ENCODE data around the gene MRPL36. TPM values are rescaled to one million over a fixed set of nuclear protein-coding genes. Genes with fewer than 3 reads are reported as not detected.

MRPL36 gene
- total RNA-seq, 1 experiment from 2014 or later, result 61.2 TPM

DNA sequence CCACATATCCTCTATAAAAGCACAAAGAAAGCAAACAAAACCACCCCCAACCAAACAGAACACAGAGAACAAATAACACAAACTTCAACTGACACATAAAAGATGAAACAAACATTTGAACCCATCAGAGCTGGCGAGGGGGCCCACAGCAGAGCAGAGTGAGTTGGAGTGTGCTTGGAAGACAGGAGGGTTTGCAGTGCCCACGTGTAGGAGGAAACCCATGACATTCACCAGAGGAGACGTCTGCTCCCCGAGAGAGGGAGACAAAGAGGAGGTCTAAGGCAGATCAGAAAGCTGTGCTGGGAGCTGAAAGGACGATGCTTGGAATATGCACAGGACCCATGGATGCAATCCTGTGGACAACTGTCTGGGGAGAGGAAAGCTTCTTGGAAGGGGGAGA, 27.0 kb downstream of the MRPL36 start (continued):
- no peak for TF ChIP-seq IRF2 (CRISPR knock-in tag; IDR thresholded peaks at IDR 0.05; ENCODE audit: borderline replicate concordance, low read depth)

GRCh38 chr5:1771149-1772065, 28.2 kb downstream of the MRPL36 start:
- POLR2A ChIA-PET, result no interaction called here
- no peaks in the 10 kb centered on the region for H3K36me3 Mint-ChIP-seq
- TF ChIP-seq TEAD1 (CRISPR knock-in tag; IDR thresholded peaks at IDR 0.05), result no peak
- no peak for TF ChIP-seq ZBTB21 (CRISPR knock-in tag; IDR thresholded peaks at IDR 0.05; ENCODE audit: borderline replicate concordance)
- no peak for TF ChIP-seq IRF2 (CRISPR knock-in tag; IDR thresholded peaks at IDR 0.05; ENCODE audit: borderline replicate concordance, low read depth)
- TF ChIP-seq ZNF532 (CRISPR knock-in tag; IDR thresholded peaks at IDR 0.05; ENCODE audit: borderline replicate concordance), result no peak
- TF ChIP-seq ZNF317 (CRISPR knock-in tag; IDR thresholded peaks at IDR 0.05; ENCODE audit: borderline replicate concordance, low read depth), result no peak
- no peak for TF ChIP-seq ZNF671 (CRISPR knock-in tag; IDR thresholded peaks at IDR 0.05)
- TF ChIP-seq ZNF219 (CRISPR knock-in tag; IDR thresholded peaks at IDR 0.05; ENCODE audit: borderline replicate concordance), result no peak
- TF ChIP-seq STAT6 (CRISPR knock-in tag; conservative IDR thresholded peaks at IDR 0.05; ENCODE audit: low read depth), result no peak
- no peak for TF ChIP-seq ZMAT4 (CRISPR knock-in tag; IDR thresholded peaks at IDR 0.05)
- no peak for TF ChIP-seq NFYB (CRISPR knock-in tag; conservative IDR thresholded peaks at IDR 0.05; ENCODE audit: low read depth)
- TF ChIP-seq, protein P1, sequence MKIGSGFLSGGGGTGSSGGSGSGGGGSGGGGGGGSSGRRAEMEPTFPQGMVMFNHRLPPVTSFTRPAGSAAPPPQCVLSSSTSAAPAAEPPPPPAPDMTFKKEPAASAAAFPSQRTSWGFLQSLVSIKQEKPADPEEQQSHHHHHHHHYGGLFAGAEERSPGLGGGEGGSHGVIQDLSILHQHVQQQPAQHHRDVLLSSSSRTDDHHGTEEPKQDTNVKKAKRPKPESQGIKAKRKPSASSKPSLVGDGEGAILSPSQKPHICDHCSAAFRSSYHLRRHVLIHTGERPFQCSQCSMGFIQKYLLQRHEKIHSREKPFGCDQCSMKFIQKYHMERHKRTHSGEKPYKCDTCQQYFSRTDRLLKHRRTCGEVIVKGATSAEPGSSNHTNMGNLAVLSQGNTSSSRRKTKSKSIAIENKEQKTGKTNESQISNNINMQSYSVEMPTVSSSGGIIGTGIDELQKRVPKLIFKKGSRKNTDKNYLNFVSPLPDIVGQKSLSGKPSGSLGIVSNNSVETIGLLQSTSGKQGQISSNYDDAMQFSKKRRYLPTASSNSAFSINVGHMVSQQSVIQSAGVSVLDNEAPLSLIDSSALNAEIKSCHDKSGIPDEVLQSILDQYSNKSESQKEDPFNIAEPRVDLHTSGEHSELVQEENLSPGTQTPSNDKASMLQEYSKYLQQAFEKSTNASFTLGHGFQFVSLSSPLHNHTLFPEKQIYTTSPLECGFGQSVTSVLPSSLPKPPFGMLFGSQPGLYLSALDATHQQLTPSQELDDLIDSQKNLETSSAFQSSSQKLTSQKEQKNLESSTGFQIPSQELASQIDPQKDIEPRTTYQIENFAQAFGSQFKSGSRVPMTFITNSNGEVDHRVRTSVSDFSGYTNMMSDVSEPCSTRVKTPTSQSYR (CRISPR knock-in tag; IDR thresholded peaks at IDR 0.05), result no peak
- no peak for TF ChIP-seq ZNF423 (CRISPR knock-in tag; IDR thresholded peaks at IDR 0.05)
- no peak overlapping the region for H3K4me3 Mint-ChIP-seq
- CTCF ChIA-PET, result interaction anchor here (1.4 to 2.1 kb wide), 2 partner anchors 8 to 68 kb away, joined by 4 to 11 read pairs; no protein-coding TSS in a partner anchor
- no peak for DNase-seq (ENCODE audit: low spot score)
- H3K27ac Mint-ChIP-seq, result no peak overlapping the region
- H3K9me3 Mint-ChIP-seq, result peaks cover 9% of the 10 kb centered on the region
- H3K27me3 Mint-ChIP-seq (ENCODE audit: low read depth), result no peaks in the 10 kb centered on the region
- no peak for ATAC-seq
- H3K4me1 Mint-ChIP-seq, result no peaks in the 10 kb centered on the region
